GM21576 (cell line): ENCODE data around the gene AKR1B1.
A peak's percentile ranks its signal among the peaks of the same experiment; 100 is the strongest.

ENCODE experiments used
- ATAC-seq: cut with Tn5 transposase; IDR thresholded peaks from one replicate; pipeline ENCODE4 v1.9.1; 2021; ENCODE audit warnings: mild to moderate bottlenecking, moderate library complexity; ENCODE audit not compliant: unreplicated experiment

The AKR1B1 gene

DNA sequence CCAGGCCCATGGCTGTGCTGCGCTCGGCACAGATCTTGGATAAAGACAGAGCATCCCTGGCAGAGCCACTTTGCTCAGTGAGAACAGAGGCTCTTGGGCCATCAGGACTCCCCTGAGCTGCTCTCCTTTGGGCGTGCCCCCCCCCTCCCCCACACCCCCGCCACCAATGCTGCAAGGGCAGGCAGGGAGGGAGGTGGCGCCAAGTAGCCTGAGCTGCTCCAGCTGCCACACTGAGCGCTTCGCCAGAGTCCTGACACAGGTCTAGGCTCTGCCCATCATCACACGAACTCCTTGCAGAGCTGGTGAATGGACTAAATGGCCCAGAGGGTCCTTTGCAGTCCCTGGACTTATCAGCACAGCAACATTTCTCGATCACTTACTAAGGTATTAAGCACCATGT, 12.5 kb downstream of the AKR1B1 start:
- ATAC-seq, result no peak

DNA sequence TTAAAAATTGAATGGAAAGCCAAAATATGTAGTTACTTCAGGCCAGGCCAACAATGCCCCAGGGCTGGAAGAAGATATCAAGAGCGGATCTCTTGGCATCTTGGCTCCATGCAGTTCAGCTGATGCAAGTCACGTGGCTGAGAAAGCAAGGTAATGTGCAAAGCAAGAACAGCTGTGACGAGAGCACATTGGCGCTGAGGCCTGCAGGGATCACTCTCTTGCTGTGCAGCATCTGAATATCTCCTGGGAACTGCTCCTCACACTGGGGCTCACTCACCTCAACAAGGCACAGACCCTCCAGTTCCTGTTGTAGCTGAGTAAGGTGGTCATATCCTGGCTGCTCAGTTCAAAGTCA, 14.0 kb downstream of the AKR1B1 start:
- ATAC-seq, result no peak

DNA sequence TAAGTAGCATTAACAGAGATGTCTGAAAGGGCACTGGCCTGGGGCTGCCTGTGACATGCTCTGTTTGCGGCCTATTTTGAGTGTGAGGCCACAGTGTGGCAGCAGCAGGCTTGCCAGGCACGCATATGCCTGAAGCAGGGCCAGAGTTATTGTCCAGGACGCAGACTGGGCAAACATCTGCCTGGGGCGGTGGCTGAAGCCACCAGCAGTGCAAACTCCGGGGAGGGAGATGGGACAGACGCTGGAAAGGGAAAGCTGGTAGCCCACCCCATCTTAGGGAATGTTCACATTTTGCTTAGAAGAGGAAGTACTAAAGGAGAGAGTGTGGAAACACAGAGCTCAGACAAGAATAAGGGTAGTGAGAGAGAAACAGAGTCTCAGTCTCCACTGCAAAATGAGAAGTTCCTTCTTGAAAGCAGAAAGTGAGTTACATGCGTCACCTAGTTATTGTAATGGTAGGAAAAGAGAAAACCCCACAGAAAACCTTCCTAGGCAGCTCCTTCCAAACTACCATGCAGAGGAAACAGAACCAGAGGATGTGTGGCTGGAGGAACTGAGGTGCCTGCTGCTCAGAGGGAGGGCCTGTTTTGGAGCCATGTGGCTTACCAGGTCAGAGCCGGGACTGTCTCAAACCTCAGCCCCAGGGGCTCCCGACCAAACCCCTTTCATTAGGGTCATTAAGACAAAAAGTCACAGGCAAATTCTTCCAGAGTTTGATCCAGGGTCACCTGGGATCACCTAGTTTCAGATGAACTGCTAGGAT, 14.5 kb downstream of the AKR1B1 start:
- no peak for ATAC-seq

DNA sequence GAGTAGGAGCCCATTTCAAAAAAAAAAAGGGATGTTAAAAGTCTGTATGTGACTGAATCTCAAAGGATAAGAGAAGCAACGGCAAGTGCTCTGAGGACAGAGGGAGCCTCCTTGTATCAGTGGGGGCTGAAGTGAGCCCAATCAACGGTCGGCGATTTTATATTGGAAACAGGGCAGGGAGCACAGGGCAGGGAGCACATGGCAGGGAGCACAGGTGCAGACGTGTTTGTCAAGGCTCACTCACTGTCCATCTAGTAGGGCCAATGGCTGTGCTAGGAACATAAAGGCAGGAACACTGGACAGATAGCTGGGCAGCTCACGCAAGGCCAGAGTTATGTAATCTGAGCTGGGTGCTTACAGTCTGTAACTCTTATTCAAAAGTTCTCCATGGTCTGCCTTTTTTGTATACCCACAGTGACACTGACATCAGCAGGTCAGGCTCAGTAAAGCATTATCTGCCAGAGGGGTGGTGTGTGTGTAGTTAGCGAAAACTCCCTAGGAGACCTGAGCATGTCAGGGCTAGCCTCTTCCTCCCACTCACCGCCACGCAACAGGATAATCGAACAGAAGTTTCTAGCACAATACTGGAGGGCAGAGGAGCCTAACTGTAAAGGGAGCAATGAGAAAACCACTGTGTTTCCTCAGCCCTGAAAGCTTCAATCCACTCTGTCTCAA, 15.4 kb downstream of the AKR1B1 start:
- ATAC-seq, result no peak

DNA sequence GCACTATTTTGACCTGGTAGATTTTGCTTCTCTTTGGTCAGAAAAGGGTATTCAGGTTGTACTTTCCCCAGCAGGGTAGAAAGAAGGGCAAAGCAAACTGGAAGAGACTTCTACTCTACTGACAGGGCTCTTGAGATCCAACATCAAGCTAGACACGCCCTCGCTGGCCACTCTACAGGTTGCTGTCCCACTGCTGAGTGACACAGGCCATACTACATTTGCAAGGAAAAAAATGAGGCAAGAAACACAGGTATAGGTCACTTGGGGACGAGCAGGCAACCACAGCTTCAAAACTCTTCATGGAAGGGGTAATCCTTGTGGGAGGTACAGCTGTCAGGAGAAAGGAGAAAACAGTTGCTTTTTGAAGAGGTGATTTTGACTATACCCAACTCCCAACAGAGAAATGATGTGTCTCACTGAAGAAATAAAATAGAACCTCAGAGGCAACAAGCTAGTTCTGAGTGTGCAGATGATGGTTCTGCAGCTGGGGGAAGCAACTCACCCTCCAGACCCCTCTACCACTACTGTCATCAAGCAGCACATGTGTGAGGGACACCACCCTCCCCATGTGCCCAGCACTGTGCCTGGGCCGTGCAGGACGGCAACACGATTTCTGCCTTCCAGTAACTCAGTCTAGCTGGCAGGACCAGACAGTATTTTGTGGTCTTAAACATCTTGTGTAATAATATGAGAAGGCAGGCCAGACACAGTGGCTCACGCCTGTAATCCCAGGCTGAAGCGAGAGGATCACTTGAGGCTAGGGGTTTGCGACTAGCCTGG, 16.3 kb downstream of the AKR1B1 start:
- no peak for ATAC-seq

DNA sequence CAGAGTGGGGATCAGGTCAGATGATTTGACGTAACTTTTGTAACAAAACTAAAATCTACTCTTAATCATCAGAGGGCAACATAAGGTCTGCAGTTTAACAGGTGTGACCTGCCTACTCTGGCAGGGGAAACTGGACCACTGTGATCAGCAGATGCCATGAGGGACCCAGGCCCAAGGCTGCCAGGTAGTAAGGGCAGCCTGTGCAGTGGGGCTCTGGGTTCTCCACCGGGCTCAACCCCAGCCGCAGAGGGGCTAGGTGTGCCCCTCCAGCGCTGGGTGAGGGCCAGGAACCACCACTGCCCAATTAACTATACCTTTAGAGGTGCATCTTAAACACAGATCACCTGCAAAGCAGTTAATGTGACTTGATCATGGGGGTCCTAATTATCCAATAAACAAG, 17.6 kb downstream of the AKR1B1 start:
- ATAC-seq, result no peak

DNA sequence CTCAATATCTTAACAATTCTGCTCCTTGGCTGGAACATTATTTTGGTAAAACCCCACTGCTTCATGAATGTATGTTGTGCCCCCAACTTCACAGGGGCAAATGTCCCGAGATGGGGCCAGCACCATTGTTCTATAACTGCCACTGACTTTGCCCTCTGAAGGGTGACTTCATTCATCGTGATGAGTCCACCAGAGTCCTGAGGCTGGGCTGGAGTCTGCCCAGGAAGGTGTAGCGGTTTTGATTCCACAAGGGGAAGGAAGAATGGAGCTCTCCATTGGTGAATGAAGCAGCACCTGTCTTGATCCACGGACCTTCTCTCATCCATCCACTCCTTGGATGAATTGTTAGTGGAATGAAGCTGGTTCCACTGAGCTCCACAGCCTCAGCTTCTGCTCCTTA, 18.4 kb downstream of the AKR1B1 start:
- no peak for ATAC-seq

DNA sequence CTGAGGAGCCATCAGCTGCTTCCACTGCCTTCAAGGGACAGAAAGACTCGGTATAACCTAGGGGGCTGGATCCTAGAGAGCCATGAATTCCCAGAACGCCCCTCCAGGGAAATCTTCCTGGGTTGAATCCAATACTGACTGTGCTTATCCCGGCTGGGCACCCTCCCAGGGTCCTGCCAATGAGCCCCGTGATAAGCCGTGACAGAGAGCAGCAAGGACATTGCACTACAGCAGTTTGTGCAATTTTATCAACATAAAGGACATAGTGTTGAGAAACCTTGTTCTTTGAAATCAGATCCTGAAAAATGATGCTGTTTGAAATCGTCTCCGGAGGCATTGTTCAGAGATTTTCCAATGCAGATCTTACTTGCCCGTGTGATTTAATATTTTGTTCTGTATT, 18.8 kb downstream of the AKR1B1 start:
- no peak for ATAC-seq

DNA sequence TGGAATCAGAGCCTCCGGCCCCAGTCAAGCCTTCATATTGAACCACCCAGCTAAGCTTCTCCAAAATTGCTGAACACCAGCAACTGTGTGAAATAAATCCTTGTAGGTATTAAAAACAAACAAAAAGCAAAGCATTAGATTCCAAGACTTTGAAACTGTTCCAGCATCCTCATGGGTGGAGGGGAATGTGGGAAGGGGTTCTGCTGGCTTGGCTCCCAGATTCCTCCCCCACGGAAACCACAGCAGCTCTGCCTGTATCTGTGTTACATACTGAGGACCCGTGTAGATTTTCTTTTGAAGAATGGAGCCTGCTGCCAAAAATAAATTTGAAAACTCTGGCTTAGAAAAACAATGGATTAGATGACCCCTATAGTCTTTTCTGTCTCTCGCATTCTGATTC, 20.0 kb downstream of the AKR1B1 start:
- no peak for ATAC-seq

DNA sequence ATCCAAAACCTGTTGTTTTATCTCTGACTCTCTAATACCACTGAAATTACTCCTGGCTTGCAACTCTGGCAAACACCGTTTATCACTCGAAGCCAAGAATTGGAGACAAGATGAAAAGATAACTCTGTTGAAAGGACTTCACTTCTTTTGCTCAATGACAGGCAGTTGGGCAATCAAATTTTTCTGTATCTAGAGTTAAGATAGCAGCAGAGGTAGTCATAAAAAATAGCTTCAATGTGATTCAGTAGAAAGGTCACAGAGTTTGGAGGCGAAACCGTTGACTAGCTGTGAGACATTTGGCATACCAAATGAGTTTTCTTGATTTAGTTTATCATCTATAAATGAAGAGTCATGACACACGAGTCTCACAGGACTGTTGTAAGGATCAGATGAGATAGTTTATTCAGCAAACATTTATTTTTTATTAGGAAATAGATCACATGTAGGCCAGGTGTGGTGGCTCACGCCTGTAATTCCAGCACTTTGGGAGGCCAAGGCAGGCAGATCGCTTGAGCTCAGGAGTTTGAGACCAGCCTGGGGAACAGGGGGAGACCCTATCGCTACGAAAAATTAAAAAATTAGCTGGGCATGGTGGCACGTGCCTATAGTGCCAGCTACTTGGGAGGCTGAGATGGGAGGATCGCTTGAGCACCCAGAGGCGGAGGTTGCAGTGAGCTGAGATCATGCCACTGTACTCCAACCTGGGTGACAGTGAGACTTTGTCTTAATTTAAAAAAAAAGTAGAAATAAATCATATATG, 23.6 kb downstream of the AKR1B1 start:
- ATAC-seq, result no peak

DNA sequence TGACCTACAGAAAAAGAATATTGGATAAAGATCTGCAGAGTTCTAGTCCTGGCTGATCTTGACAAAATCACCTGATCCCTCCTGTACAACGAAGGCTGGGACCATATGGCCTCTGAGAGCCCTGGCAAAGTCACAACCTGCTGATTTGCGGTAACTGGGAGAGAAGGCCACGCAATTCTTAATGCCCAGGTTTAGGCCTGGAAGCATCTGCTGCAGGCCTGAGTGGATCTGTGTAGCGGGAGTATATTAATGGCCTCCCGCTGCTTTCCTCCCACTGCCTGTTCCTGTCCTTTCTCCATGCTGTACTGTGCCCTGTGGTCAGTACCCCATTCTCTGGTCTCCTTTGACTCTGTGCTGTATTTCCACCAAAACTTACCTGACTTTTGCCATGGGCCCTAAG, 24.2 kb downstream of the AKR1B1 start:
- no peak for ATAC-seq

DNA sequence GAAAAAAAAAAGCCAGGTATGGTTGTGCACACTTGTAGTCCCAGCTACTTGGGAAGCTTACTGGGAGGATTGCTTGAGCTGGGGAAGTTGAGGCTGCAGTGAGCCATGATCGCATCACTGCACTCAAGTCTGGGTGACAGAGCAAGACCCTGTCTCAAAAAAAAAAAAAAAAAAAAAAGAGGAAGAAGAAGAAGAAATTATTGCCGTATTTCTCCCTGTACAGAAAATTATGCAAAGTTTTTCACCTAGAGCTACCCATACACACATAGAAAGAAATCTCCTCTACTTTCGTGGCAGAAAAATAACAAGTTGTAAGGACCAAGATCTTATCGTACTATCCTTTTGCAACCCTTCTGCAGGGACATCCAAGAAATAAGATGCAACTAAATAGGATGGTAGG, 25.5 kb downstream of the AKR1B1 start:
- no peak for ATAC-seq

DNA sequence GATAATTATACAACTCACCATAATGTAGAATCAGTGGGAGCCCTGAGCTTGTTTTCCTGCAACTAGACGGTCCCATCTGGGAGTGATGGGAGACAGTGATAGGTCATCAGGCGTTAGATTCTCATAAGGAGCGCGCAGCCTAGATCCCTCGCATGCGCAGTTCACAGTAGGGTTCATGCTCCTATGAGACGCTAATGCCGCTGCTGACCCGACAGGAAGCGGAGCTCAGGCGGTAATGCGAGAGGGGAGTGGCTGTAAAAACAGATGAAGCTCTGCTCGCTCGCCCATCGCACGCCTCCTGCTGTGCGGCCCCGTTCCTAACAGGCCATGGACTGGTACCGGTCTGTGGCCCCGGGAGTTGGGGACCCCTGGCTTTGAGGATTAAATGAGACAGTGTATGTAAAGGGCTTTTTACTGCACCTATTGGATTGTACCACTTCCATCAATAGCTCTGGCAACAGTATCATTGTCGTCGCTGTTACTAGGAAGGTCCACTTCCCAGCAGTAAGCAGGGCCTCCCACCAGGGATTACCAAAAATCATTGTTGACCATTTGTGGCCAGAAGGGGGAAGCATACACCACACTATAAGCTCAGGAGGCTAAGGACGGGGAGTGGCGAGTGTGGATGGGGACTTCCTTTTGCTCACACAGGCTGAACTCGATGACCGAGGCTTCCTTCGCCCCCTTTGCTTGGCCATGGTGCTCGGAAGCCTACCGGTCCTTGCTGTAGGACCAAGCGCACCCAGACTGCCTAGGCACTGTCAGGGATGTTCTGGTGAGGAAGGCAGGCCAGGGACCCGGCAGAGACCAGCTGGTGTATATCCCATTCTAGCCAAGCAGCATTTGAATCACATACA, 26.4 kb downstream of the AKR1B1 start:
- ATAC-seq, result peak; percentile 94

DNA sequence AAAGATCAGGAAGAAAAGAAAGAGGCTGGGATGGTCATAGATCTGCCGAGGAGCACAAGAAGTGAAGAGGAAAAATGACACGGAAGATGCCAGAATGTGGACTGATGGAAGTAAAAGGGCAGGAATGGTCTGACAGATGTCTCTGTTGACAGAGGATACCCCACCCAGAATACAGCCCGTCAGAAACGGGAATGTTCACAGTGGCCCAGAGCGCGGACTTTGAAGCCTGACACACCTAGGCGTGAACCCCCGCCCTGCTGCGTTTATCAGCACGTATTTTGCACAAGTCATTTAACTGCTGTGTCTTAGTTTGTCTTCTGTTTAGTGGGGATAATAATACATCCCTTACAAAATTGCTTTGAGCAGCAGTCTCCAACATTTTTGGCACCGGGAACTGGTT, 27.1 kb downstream of the AKR1B1 start:
- ATAC-seq, result no peak

DNA sequence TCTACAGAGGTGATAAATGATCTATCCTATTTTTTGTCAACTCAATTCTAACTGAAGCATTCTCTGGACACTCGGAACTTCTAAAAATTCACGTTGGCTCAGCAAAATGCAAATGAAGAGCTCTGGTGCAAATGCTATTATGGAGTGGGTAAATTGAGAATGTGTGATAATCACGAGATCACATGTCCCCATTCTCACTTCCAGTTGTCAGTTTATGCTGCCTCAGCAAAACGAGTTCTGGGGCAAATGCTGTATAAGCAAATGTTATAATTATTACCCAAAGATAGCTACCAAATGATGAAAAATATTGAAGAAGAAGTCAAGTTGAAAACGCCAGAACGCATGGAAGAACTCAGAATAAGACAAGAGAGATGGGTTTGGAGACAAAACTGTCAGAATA, 29.4 kb downstream of the AKR1B1 start:
- ATAC-seq, result no peak

DNA sequence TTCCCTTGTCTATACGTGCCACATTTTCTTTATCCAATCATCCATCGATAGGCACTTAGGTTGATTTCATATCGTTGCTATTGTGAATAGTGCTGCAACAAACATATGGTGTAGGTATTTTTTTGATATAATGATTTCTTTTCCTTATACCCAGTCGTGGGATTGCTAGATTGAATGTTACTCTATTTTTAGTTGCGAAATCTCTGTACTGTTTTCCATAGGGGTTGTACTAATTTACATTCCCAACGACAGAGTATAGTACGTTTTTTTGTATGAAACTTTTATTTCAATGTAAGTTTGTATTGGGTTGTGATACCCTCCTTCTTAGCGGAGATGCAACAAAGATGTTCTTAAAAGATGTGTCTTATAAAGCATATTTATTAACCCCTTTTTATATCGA, 30.0 kb downstream of the AKR1B1 start:
- no peak for ATAC-seq

DNA sequence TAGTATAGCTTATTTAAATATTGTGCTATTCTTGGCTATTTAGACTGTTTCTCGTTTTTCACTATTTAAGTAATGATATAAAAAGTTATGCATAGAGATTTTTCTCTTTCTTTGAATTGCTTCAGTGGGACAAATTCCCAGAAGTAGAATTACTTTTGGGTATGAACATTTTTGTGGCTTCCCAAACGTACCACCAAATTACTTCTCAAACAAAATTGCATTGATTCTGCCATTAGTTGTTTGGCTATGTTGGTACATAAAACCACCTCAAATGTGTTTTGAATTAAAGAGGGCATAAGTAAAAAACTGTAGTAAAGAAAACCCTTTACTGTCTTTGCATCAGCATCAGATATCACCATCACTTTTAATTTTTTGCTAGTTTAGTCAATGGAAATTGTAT, 31.0 kb downstream of the AKR1B1 start:
- no peak for ATAC-seq

DNA sequence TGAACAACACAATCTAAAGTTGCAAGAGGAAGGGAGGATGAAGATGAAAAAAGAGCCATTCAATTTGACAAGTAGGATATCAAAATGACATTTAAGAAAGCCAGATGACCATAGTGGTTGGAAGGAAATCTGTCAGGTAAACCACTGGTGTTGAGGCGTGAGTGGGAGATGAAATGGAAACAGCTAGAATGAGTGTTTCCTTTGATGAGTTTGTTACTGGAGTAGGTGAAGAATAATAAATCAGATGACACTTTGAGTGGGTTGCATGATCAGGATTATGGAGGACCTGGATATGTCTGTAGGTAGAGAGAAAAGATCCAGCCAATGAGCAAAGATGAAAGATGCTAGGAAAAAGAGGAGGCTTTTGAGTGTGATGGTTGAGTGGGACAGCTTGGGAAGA, 33.1 kb downstream of the AKR1B1 start:
- ATAC-seq, result no peak

DNA sequence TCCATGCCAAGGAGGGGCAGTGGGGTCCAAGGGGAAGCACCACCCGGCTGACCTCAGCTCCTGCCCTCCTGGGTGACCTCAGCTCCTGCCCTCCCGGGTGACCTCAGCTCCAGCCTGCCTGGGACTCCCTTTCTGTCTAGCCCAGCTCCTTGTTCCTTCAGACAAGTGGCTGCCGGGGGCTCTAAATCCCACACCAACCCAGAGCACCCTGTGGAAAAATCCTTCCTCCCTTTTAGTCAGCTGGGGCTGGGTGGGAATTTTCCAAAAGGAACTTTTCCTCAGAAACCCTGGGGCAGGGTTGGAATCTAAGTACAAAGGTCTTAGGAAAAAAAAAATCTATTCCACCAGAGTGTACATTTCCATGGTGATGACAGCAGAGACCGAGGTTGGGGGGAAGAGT, 36.3 kb downstream of the AKR1B1 start:
- ATAC-seq, result no peak

DNA sequence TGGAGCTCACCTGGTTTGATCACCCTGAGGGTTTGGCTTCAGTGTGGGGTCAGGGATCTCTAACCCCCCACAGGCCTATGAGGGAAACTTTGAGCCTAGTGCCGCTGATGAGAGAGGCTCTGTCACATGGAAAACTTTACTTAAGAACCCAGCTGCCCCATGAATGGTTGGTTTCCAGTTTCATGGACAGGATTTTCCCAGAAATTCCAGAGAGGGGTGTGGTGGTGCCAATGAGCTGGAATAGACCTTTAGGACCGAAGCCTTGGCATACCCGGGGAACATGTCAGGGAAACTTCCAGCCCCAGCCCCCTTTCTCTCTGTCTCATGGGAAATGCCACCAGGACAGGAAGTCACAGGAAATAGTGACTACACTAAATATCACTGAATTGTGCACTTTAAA, 36.9 kb downstream of the AKR1B1 start:
- ATAC-seq, result no peak
